ENCODE data around the gene RTF2.

GRCh38 chr20:56453352-56453751 lies 15.1 kb upstream of the RTF2 start:
- TF ChIP-seq CTCF (IDR thresholded peaks at IDR 0.05; ENCODE audit: poor library complexity) (no peak), EZH2phosphoT487 (IDR thresholded peaks at IDR 0.05; ENCODE audit: low read depth, severe bottlenecking, unreplicated experiment) (no peak), EZH2 (IDR thresholded peaks at IDR 0.05; ENCODE audit: borderline replicate concordance) (no peak)

Measured in hepatocyte (in vitro differentiated cells).